Frontal cortex (tissue), 4 donors: Measurements from ENCODE around the gene RICTOR. TPM values are rescaled to one million over a fixed set of nuclear protein-coding genes. Genes with fewer than 3 reads are reported as not detected.

Source experiments
- DNase-seq, 2 donors: peaks; one replicate each; pipeline ENCODE4 v3.0.0; 2012; ENCODE audit warnings: low spot score in 2 of 2
- FAIRE-seq: peaks from 2 replicates; lab custom pipeline; 2012; peaks lifted over from hg19 to GRCh38; lab: Jason Lieb, UNC
- total RNA-seq: library from RNA; depleted of rRNA; stranded (reverse); fragments of >200 nt; gene quantifications from one replicate; pipeline ENCODE4 v1.2.3, GENCODE V29; 2014
- donor health status: control.
- donor health status: control.
- donor health status: control.

Gene RICTOR
- total RNA-seq = 56.7 TPM

GRCh38 chr5:39074017-39074814 lies at the start of gene RICTOR:
Gene RICTOR, minus strand, starts transcription at chr5:39074399. Its CDS starts 22 bp downstream, at chr5:39074377.
- DNase-seq = peak; percentile 92 to 94
- no peak for FAIRE-seq

GRCh38 chr5:39121922-39122321 lies 47.7 kb upstream of the RICTOR start:
- FAIRE-seq (no peak), DNase-seq (no peak)

- FAIRE-seq (no peak), DNase-seq (no peak)
Observed at GRCh38 chr5:39121315-39121714, 47.1 kb upstream of the RICTOR start.

- DNase-seq = no peak
- FAIRE-seq = peak; percentile 55
Observed at GRCh38 chr5:39120052-39120420, 45.8 kb upstream of the RICTOR start.

- FAIRE-seq (no peak), DNase-seq (no peak)
Observed at GRCh38 chr5:39119404-39120051, 45.3 kb upstream of the RICTOR start.

GRCh38 chr5:39118638-39119037 lies 44.4 kb upstream of the RICTOR start:
- no peak for FAIRE-seq
- DNase-seq = no peak

- no peak for DNase-seq
- no peak for FAIRE-seq
Observed at GRCh38 chr5:39117401-39117800, 43.2 kb upstream of the RICTOR start.

GRCh38 chr5:39116344-39117170 lies 42.4 kb upstream of the RICTOR start:
- FAIRE-seq (no peak), DNase-seq (no peak)

GRCh38 chr5:39115644-39116343 lies 41.6 kb upstream of the RICTOR start:
- FAIRE-seq (no peak), DNase-seq (no peak)

- FAIRE-seq (no peak), DNase-seq (no peak)
Observed at GRCh38 chr5:39114155-39114554, 40.0 kb upstream of the RICTOR start.

GRCh38 chr5:39113354-39113953 lies 39.3 kb upstream of the RICTOR start:
- DNase-seq = no peak
- FAIRE-seq = no peak

GRCh38 chr5:39109606-39110005 lies 35.4 kb upstream of the RICTOR start:
- FAIRE-seq (no peak), DNase-seq (peak in 1 of 2 donors; percentile 3)

- DNase-seq (no peak), FAIRE-seq (no peak)
Observed at GRCh38 chr5:39108987-39109386, 34.8 kb upstream of the RICTOR start.

GRCh38 chr5:39107350-39107749 lies 33.2 kb upstream of the RICTOR start:
- FAIRE-seq (peak; percentile 85), DNase-seq (no peak)

- DNase-seq = no peak
- FAIRE-seq = no peak
Observed at GRCh38 chr5:39106322-39106721, 32.1 kb upstream of the RICTOR start.

GRCh38 chr5:39104221-39104620 lies 30.0 kb upstream of the RICTOR start:
- DNase-seq = no peak
- no peak for FAIRE-seq

- DNase-seq (no peak), FAIRE-seq (no peak)
Observed at GRCh38 chr5:39102684-39103155, 28.5 kb upstream of the RICTOR start.

GRCh38 chr5:39100851-39101396 lies 26.7 kb upstream of the RICTOR start:
- no peak for DNase-seq
- FAIRE-seq = no peak

- DNase-seq = no peak
- FAIRE-seq = no peak
Observed at GRCh38 chr5:39100301-39100850, 26.2 kb upstream of the RICTOR start.
